Middle frontal gyrus (tissue), 1 donor: ENCODE measurements around the gene SPRR2D.
"Not testable (repeated sequence)": the region's sequence is repeated elsewhere in the genome, so short reads cannot be mapped to it uniquely, and the experiment has no call there.

Experiments used
- DNase-seq: peaks from one replicate; pipeline ENCODE4 v3.0.0-alpha.2; 2015; ENCODE audit warnings: low spot score; ENCODE audit errors: extremely low spot score

The SPRR2D gene

DNA sequence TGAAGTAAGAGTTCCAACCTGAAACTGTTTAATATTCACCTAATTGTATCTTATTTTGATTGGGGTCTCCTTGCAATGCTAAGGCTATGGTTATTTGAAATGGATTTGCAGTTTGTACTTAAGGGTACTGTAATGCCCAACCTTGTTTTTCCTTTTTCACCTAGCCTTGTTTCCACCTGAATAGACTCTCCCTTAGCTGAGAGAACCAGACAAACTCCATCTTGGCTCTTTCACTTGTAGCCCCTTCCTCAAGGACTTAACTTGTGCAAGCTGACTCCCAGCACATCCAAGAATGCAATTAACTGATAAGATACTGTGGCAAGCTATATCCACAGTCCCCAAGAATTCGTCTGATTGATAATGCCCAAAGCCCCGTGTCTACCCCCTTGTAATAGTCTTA lies 19.1 kb downstream of the SPRR2D start:
- DNase-seq = not testable (repeated sequence)

DNA sequence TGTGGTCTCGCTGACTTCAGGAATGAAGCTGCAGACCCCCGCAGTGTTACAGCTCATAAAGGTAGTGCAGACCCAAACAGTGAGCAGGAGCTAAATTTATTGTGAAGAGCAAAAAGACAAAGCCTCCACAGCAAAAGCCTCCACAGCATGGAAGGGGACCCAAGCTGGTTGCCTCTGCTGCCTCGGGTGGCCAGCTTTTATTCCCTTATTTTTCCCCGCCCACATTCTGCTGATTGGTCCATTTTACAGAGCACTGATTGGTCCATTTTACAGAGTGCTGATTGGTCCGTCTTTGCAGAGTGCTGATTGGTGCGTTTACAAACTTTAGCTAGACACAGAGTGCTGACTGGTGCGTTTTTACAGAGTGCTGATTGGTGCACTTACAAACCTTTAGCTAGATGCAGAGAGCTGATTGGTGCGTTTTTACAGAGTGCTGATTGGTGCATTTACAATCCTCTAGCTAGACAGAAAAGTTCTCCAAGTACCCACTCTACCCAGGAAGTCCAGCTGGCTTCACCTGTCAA lies 29.6 kb downstream of the SPRR2D start:
- DNase-seq = not testable (repeated sequence)

DNA sequence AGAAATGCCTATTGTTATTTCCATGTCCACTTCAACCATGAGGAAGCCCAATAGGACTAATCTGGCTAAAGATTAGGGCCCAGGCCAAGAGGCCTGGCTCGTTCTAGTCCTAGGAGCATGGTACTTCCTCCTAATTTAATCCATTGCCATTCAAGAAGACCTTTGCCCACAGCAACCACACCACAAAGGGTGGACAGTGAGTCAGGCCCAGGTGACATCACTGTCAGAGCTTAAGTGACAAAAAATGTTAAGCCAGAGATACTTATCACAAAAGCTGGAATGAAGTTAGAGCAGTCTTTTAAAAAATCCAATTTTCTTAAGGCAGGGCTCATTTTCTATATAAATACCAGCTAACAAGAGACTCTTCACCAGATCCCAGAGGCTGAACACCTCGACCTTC lies 39.5 kb downstream of the SPRR2D start, which contains the start of gene SPRR3:
SPRR3 (plus strand) TSS at position 368 of the 400 bp plus-strand sequence. CDS start 1,272 bp downstream, outside the sequence.
- no peak for DNase-seq

DNA sequence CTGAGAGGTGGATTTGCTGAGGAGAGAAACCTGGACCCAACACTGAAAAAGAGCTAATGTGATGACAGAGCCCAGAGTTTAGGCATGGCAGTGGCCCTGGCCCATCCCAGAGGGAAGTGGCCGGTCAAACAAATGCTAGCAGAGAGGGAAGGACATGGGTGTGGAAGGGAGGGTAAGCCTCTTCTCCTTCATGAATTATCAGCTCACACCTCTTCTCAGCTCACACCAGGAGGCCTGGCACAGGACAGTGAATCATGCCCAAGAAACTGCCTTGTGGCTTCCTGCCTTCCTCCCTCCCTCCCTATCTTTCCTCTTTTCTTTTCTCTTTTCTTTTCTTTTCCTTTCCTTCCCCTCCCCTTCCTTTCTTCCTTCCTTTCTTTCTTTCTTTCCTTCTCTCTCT lies 40.6 kb downstream of the SPRR2D start:
- no peak for DNase-seq

DNA sequence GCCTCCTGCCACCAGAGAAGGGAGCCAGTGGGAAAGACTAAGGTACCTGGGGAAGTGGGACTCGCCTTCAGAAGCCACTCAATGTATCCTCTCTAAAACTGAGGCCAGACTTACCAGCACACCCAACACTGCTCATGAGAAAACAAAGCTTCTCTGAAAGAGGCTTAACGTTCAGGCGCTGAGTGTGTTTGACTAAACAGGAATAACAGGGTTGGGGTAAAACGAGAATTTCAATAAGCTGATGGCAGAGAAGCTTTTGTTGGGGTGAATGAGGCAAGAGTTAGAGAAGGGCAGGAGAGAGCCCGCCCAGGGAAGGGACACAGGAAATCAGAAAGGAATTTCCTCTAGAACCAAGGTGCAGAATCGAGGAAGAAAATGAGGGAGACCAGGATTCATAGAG lies 41.1 kb downstream of the SPRR2D start:
- DNase-seq = no peak

DNA sequence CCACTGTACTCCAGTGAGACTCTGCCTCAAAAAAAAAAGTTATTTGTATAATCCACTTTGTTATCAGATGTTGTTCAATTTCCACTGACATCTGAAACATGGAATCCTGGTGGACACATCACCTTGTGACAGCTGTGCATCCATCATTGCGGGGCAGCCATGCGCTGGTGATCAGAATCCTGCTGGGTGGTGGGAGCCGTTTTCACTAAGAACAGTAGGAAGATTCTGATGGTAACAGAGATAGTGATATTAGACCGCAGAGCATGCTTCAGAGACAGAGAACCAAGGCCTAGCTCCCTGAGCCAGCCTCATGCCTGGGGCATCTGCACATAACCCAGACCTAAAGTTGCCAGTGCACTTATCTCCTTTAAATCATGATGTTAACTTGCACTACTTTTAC lies 42.4 kb downstream of the SPRR2D start:
- DNase-seq = no peak

DNA sequence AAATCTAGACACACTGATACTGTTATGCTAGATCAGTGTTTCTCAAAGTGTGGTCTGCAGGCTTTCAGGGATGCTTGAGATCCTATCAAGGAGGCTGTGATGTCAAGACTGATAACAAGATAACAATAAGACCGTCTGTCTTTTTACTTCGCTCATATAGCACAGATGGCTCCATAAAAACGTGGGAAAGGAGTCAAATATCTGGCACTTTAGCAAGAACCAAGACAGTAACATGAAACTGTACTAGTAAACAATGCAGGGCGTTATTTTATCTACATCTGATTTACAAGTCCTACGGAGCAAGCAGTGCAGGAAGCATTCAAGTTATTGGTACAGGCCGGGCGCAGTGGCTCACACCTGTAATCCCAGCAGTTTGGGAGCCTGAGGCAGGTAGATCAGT lies 43.0 kb downstream of the SPRR2D start:
- DNase-seq = no peak

DNA sequence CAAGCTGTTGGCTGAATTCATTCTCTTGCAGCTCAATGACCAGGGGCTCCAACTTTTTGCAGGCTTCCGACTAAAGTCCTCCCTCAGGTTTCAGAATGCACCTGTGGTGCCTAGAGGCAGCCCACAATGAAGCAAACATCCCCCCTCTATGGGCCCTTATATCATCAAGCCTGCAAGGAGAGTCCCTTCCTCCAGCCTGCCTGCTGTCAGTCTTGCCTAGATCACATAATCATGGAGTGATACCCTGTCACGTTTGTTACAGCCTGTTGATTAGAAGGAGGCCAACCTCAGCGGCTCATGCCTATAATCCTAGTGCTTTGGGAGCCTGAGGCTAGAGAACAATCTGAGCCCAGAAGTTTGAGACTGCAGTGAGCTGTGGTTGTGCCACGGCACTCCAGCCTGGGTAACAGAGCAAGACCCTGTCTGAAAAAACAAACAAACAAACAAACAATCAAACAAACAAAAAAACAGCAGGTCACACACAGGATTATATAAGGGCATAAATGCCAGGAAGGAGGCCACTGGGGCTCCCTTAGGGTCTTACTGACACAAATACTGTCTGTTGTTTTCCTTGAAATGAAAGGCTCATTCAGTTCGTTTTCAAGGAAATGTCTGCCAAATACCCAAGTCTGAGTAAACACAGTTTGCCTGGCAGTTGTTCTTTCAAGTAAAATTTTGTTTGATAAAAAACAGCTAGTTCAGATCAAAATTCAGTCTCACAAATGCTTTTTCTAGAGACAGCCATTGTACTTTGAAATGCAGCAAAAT lies 44.1 kb downstream of the SPRR2D start:
- no peak for DNase-seq

DNA sequence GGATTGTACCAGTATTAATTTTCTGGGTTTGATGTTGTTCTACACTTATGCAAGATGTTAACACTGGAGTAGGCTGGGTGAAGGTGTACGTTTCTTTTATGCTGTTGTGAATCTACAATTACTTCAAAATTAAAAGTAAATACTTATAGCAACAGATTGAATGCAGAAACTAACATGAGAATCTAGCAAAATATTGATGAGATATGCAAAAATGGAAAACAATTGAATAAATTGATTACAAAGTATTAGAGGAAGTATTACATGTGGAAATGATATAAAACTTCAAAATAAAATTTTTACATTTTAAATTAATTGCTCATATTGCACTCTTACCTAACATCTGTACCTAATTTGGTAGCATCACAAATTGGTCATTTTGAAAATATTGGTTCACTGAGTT lies 45.1 kb downstream of the SPRR2D start:
- DNase-seq = no peak

DNA sequence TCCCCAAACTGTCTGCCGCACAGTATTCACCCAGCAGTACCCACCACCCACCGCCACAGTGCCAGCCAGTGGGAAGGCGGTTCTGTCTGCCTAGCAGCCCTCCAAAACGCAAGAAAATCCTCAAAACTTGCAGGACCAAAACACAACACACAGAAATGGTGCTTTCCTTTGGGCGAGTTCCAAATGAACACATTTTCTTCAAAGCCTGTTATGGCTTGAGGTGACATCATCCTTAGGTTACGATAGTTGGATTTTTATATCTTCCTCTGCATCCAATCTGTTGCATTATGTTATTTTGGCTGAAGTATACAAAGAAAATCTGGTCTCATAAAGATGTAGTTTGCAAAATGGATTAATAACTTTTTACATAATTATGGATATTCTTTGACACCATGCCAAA lies 47.7 kb downstream of the SPRR2D start:
- DNase-seq = no peak
